GM19240 (cell line): Measurements from ENCODE around the gene LRP1B.

ENCODE experiments used
- DNase-seq: peaks from one replicate; pipeline ENCODE4 v3.0.0; 2011; ENCODE audit warnings: low spot score; ENCODE audit not compliant: insufficient read length

The LRP1B gene

DNA sequence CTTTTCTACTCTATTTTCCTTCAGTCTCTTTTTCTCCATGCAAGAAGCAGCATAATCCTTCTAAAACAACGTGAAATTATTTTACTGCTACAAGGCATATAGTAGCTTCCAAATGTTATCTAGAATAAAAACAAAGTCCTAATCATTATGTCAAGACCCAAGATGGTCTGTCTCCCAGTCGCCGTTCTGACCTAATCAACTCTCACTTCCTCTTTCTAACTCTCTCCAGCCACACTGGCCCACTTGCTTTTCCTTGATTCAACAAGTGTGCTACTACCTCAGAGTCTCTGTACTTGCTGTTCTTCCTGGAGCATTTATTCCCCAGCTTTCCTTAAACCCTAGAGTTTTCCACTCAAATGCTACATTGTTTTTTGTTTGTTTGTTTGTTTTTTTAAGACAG, 1491.2 kb downstream of the LRP1B start:
- no peak for DNase-seq

DNA sequence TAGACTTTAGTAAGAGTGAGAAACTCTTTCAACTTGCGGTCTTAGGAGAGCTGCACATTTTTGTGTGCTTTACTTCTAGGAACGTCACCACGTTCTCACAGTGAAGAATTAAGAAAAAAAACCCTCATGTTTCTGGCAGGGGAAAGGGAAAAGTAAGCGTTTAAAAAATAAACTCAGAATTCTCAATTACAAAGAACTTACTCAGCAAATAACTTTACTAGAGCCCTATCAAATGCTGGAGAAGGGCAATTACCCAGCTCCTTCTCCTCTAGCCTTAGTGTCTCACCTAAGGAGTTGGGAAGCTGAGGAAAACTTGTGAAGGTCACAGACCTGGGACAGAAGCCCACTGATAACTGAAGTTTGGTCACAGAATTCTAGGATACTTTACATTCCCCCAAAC, 1500.3 kb downstream of the LRP1B start:
- no peak for DNase-seq

- DNase-seq = no peak
Observed at GRCh38 chr2:140627885-140628284, 1502.9 kb downstream of the LRP1B start.

DNA sequence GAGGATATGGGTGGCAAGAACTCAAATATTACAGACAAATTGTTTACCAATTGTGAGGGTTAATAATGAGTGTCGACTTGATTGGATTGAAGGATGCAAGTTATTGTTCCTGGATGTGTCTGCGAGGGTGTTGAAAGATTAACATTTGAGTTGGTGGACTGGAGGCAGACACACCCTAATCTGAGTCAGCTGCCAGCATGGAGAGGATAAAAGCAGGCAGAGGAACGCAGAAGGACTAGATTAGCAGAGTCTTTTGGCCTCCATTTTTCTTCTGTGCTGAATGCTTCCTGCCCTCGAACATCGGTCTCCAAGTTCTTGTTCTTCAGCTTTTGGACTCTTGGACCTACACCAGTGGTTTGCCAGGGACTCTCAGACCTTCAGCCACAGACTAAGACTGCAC, 1503.7 kb downstream of the LRP1B start:
- no peak for DNase-seq

- DNase-seq = no peak
Observed at GRCh38 chr2:140624200-140624599, 1506.6 kb downstream of the LRP1B start.

GRCh38 chr2:140621583-140622362, 1509.0 kb downstream of the LRP1B start:
- no peak for DNase-seq

DNA sequence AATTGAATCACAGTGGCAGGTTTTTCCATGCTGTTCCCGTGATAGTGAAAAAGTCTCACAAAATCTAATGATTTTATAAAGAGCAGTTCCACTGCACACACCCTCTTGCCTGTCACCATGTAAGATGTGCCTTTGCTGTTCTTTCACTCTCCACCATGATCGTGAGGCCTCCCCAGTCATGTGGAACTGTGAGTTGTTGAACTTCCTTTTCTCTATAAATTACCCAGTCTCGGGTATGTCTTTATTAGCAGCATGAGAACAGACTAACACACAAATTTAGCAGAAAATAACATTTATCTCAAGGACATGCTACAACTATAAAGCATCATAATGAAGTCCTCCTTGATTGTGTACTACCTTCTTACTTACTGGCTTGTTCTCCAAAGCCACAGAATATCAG, 1526.0 kb downstream of the LRP1B start:
- DNase-seq = no peak

DNA sequence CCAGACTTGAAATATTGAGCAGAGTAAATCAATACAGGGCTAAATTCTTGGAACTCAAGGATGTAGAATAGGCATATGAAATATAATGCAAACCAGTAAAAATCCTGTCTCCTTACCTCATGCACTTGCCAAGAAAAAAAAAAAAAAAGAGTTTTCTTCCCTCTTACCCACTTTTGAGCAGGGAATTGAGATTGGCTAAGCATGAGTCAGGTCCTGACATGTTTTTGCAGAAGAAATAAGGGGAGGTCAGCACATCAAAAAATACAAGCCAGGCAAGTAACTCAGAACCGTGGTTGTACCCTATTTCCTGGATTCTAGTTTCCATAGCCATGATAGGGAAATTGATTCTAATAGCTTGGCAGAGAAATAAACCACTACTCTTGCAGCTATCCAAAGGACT, 1526.7 kb downstream of the LRP1B start:
- no peak for DNase-seq

DNA sequence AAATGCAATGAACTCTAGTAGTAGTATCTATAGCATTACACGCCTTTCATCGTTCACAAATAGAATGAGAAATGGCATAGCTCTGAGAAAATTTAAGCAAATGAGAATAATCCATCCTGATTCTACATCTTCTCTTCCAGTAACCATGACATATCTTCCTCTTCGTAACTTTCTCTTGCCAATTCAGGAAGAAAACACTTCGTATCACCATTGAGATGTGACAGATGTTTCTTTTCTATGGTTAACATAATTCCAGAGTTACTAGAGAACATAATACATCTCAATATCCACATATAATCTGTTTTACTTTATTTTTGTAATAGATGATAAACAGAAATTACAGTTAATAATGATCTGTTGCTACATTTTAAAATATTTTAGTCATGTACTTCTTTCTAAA, 1527.4 kb downstream of the LRP1B start:
- no peak for DNase-seq

GRCh38 chr2:140601801-140602200, 1529.0 kb downstream of the LRP1B start:
- no peak for DNase-seq

DNA sequence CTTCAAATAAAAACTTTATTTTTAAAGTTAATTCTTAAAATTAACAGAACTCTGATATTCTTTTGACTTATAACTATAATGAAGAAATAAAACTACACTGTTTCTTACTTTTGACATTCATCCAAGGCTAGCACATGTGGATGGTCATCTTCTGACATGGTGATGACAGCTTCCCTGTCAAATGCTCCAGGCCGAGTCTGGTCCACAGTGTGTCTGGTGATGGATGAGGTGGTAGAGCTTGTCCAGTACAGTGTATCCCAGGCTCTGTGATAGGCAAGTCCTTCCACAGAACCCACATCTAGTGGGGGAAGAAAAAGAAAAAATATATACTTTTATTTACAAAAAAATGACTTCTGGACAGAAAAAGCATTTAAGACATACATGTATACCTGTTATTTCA, 1529.5 kb downstream of the LRP1B start:
- DNase-seq = no peak

- no peak for DNase-seq
Observed at GRCh38 chr2:140600116-140600515, 1530.7 kb downstream of the LRP1B start.

GRCh38 chr2:140597836-140598235, 1533.0 kb downstream of the LRP1B start:
- no peak for DNase-seq

DNA sequence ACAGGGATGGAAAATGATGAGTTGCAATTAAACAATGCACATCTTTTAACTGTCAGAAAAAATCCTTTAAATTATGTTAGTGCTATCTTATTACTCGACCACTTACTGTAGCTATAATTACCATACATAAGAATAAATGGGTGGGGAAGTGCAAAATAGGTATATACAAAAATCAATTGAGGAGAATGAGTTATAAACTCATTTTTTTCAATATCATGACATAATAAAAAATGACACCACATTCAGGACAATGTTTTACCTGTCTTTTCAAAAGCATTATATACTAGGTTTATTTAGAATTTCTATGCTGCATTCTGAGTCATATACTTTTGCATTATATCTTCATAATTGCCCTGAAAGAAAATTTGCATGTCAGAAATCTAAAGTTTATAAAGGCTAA, 1533.6 kb downstream of the LRP1B start:
- DNase-seq = no peak

DNA sequence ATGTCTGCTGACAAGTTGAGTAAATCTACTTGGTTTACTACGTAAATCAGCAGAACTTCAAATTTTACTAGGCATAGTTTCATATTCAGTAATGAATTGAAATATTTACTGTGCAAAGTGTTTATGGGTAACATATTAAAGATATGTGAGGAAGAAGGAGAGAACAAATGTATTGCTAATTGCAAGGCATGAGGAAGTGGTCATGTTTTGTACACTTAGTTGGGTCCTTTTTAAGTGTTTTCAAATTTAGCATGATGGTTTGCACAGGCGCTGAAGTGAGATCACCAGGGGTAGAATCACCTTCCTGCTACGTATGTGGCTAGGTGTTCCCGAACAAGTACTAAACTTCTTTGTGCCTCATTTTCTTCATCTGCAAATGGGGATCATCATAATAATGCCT, 1534.4 kb downstream of the LRP1B start:
- DNase-seq = no peak

DNA sequence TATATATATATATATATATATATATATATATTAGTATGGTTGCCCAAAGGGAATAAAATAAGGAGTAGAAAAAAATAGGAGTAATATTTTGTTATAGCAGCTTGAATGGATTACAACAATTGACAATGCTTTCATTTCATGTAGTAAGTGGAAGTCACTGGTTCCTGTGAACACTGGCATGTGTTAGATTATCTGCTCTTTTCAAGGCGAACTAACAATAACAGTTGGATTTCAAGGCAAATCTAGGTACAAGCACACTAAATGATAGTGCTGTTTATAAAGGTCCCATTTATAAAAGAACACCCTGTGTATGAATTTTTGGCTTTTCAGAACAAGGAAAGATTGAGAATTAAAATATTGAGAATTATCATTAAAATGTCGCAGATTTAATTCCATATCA, 1535.7 kb downstream of the LRP1B start:
- no peak for DNase-seq

DNA sequence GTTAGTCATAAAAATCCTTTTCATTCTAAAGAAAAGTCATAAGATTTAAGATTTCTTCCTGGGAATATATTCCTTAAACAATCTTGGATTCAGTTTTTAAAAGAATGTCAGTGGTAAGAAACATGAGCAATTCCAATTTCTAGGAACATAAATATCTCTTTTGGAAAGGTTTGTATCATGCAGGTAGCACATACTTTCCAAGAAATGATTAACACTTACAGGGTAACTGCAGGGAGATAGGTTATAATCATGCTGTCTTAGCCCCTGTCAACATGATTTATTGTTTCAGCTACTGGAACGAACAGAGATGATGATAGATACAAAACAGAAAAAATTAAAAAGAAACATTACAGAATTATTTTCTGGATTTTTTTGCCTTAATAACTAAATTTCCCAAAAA, 1537.7 kb downstream of the LRP1B start:
- no peak for DNase-seq

GRCh38 chr2:140589696-140590095, 1541.1 kb downstream of the LRP1B start:
- DNase-seq = no peak

- no peak for DNase-seq
Observed at GRCh38 chr2:140589273-140589672, 1541.5 kb downstream of the LRP1B start.

DNA sequence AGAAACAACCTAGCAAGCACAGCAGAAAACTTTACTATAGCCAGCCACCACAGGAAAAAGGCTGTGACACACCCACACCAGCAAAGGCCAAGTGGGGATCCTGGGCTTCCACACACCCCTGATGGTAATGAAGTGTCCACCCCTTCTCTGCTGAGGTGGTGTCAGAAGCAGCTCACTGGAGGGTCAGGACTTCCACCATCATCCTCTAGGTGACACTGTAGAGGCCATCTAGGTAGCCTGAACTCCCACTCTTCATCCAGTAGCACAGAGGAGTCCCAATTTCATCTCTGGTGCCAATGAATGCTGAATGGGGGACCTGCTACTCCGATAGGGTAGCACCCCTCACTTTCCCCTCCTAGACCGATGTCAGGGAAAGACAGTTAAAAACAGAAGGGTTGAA, 1544.4 kb downstream of the LRP1B start:
- peak; percentile 0 for DNase-seq

DNA sequence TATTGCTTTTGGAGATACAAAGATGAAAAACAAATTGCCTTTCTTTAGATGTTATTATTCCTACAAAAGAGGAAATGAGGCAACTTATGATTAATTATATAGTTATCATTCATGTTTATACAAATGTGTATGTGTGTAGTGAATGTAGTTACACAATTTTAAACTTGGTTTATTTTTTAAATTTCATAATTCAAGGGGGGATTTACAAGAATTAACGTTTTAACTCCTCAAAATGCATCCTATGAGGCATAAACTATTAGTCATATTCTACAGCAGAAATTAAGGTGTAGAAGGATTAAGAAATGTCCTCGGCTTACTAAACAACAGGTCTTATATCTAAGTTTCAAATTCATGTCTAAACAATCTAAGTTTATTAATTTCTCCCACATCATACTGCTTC, 1545.8 kb downstream of the LRP1B start:
- DNase-seq = no peak

DNA sequence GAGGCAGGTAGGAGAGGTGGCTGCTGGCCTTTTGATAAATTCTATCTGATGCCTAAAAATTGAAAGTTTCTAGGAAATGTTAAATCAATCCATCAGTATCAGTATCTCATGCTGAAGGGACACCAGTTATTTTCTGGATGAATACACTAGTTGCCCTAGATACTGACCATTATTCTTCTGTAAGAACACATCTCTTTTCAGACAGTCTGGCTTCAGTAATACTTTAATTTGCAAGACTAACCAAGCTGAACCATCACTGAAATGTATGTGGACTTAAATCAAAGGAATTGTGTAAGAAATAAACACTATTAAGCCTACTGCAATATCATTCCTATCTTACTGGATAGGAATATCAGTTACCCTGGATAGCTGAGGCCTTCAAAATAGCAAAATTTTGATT, 1546.3 kb downstream of the LRP1B start:
- no peak for DNase-seq

- no peak for DNase-seq
Observed at GRCh38 chr2:140580532-140581151, 1550.2 kb downstream of the LRP1B start.
